GM12878 (cell line): ENCODE results near the gene MAPRE3. TPM values are rescaled to one million over a fixed set of nuclear protein-coding genes. Genes with fewer than 3 reads are reported as not detected.

ENCODE experiments used
- ATF7 ChIP-seq: fragments of 450-650 bp; IDR thresholded peaks from 2 replicates; pipeline ENCODE4 v1.6.1; 2016; ENCODE audit warnings: low read depth, mild to moderate bottlenecking
- BHLHE40 ChIP-seq, 2 experiments: fragments of 450-650 bp in 1 of 2; IDR thresholded peaks; 2 replicates each; pipeline ENCODE4 v1.6.1; 2011 to 2017; ENCODE audit warnings: low read depth in 2 of 2, borderline replicate concordance in 1 of 2, improper control_type of control experiment in 1 of 2, low read length in 1 of 2, mild to moderate bottlenecking in 1 of 2
- CREM ChIP-seq: IDR thresholded peaks from 2 replicates; pipeline ENCODE4 v1.6.1; 2014; ENCODE audit warnings: antibody characterized with exemption, low read depth
- DPF2 ChIP-seq: fragments of 450-650 bp; IDR thresholded peaks from 2 replicates; pipeline ENCODE4 v1.6.1; 2017; ENCODE audit warnings: mild to moderate bottlenecking
- EED ChIP-seq: sonication (generic); IDR thresholded peaks from 2 replicates; pipeline ENCODE4 v1.6.1; 2016; ENCODE audit warnings: antibody characterized with exemption, low read depth
- EP300 ChIP-seq, 2 experiments: fragments of 150-350 bp in 1 of 2; IDR thresholded peaks; 2 replicates each; pipeline ENCODE4 v1.6.1; 2011 to 2012; ENCODE audit warnings: low read depth in 2 of 2, low read length in 2 of 2, borderline replicate concordance in 1 of 2, improper control_type of control experiment in 1 of 2, inconsistent platforms in 1 of 2; ENCODE audit not compliant: control insufficient read depth in 1 of 2
- FOS ChIP-seq: IDR thresholded peaks from 3 replicates; pipeline ENCODE4 v1.6.1; 2011; ENCODE audit warnings: borderline replicate concordance; ENCODE audit not compliant: insufficient read length; ENCODE audit errors: extremely low read depth
- GATAD2B ChIP-seq: fragments of 450-650 bp; conservative IDR thresholded peaks from 2 replicates; pipeline ENCODE4 v1.6.1; 2017; ENCODE audit warnings: low read depth, mild to moderate bottlenecking, moderate library complexity
- KLF5 ChIP-seq: fragments of 450-650 bp; IDR thresholded peaks from 2 replicates; pipeline ENCODE4 v1.6.1; 2014; ENCODE audit warnings: mild to moderate bottlenecking; ENCODE audit not compliant: partially characterized antibody
- MEF2B ChIP-seq: fragments of 450-650 bp; IDR thresholded peaks from 2 replicates; pipeline ENCODE4 v1.6.1; 2018; ENCODE audit warnings: mild to moderate bottlenecking, moderate library complexity; ENCODE audit not compliant: partially characterized antibody, poor library complexity, severe bottlenecking
- MTA2 ChIP-seq: fragments of 450-650 bp; IDR thresholded peaks from 2 replicates; pipeline ENCODE4 v1.6.1; 2016; ENCODE audit warnings: low read depth, mild to moderate bottlenecking, moderate library complexity
- RAD21 ChIP-seq: IDR thresholded peaks from 2 replicates; pipeline ENCODE4 v1.6.1; 2011; ENCODE audit warnings: mild to moderate bottlenecking, low read depth, low read length, moderate library complexity; ENCODE audit not compliant: insufficient read depth
- RUNX3 ChIP-seq: IDR thresholded peaks from 2 replicates; pipeline ENCODE4 v1.6.1; 2012; ENCODE audit warnings: low read length, inconsistent platforms
- SMC3 ChIP-seq: IDR thresholded peaks from 2 replicates; pipeline ENCODE4 v1.6.1; 2011; ENCODE audit warnings: low read length, improper control_type of control experiment, borderline replicate concordance
- SPI1 ChIP-seq: IDR thresholded peaks from 2 replicates; pipeline ENCODE4 v1.6.1; 2011; ENCODE audit warnings: low read depth, mild to moderate bottlenecking, low read length, moderate library complexity, borderline replicate concordance; ENCODE audit not compliant: insufficient read depth
- ZBED1 ChIP-seq: IDR thresholded peaks from 2 replicates; pipeline ENCODE4 v1.6.1; 2016; ENCODE audit warnings: borderline replicate concordance
- ZNF384 ChIP-seq: IDR thresholded peaks from 2 replicates; pipeline ENCODE4 v1.6.1; 2012; ENCODE audit warnings: low read depth, mild to moderate bottlenecking, low read length, improper control_type of control experiment, borderline replicate concordance
- polyA plus RNA-seq, 11 experiments: library from polyadenylated mRNA; depleted of rRNA in 4 of 11; unstranded in 6 of 11; stranded (reverse) in 5 of 11; fragments of >200 nt; fragmentation: Nextera tagmentation in 4 of 11; fragmentation: Illumina TruSeq in 1 of 11; extraction: Ambion mirVana in 4 of 11; extraction: Trizol in 1 of 11; gene quantifications; 1 replicate in 1 of 11; 2 replicates in 10 of 11; pipeline versions ENCODE4 v1.2.1 to v1.2.3, GENCODE V29; 2011 to 2016; ENCODE audit warnings: inconsistent platforms in 2 of 11, missing spikeins in 2 of 11, low read depth in 1 of 11
- total RNA-seq, 4 experiments: library from RNA; depleted of rRNA in 3 of 4; stranded (reverse); fragments of >200 nt in 3 of 4; fragmentation: Illumina TruSeq in 1 of 4; extraction: Trizol in 1 of 4; gene quantifications; 2 replicates each; pipeline versions ENCODE4 v1.2.1 to v1.2.3, GENCODE V29; 2013 to 2021
- TF ChIP-seq, protein P1 (sequence below): fragments of 450-650 bp; IDR thresholded peaks from 2 replicates; pipeline ENCODE4 v1.6.1; 2016; ENCODE audit warnings: mild to moderate bottlenecking, moderate library complexity, borderline replicate concordance
- TF ChIP-seq, protein P2 (sequence below): IDR thresholded peaks from 2 replicates; pipeline ENCODE4 v1.6.1; 2012; ENCODE audit warnings: improper control_type of control experiment, low read depth, low read length; ENCODE audit not compliant: insufficient replicate concordance

MAPRE3 gene
- total and polyA plus RNA-seq, 10 of the 15 experiments (the other 5 are each of a cell fraction or from before 2014, with no cell fraction given), result 0.03 to 1.3 (median 0.73) TPM; not detected in 1

DNA sequence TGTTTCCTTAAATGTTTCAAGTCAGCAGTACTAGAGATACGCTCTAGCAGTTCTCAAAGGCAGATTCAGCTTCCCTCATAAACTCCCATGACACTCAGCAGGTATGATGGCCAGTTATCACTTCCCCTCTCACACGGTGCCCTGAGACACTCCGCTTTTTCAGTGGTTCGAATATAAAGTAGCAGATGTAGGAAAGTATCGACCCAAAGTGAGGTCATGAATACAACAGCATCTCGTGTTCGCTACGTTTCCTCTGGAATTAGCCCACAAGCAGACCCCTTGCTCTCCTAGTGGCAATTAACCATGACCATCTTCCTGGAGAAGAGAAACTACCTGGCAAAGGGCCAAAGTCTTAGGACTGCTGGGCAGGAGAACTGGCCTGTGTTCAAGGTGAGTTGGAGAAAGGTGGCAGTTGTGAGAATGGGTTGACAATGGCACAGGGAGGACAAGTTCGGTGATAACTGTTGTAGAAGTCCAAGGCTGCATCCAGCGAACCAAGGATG, 71.8 kb downstream of the MAPRE3 start (continued):
- no peak for TF ChIP-seq FOS
- no peak for TF ChIP-seq RUNX3
- peak; percentile 25; the same call in 1 of the 2 replicates for TF ChIP-seq DPF2
- no peak for TF ChIP-seq KLF5
- TF ChIP-seq, protein P1, sequence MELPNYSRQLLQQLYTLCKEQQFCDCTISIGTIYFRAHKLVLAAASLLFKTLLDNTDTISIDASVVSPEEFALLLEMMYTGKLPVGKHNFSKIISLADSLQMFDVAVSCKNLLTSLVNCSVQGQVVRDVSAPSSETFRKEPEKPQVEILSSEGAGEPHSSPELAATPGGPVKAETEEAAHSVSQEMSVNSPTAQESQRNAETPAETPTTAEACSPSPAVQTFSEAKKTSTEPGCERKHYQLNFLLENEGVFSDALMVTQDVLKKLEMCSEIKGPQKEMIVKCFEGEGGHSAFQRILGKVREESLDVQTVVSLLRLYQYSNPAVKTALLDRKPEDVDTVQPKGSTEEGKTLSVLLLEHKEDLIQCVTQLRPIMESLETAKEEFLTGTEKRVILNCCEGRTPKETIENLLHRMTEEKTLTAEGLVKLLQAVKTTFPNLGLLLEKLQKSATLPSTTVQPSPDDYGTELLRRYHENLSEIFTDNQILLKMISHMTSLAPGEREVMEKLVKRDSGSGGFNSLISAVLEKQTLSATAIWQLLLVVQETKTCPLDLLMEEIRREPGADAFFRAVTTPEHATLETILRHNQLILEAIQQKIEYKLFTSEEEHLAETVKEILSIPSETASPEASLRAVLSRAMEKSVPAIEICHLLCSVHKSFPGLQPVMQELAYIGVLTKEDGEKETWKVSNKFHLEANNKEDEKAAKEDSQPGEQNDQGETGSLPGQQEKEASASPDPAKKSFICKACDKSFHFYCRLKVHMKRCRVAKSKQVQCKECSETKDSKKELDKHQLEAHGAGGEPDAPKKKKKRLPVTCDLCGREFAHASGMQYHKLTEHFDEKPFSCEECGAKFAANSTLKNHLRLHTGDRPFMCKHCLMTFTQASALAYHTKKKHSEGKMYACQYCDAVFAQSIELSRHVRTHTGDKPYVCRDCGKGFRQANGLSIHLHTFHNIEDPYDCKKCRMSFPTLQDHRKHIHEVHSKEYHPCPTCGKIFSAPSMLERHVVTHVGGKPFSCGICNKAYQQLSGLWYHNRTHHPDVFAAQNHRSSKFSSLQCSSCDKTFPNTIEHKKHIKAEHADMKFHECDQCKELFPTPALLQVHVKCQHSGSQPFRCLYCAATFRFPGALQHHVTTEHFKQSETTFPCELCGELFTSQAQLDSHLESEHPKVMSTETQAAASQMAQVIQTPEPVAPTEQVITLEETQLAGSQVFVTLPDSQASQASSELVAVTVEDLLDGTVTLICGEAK, result no peak
- no peak for TF ChIP-seq EED
- 0 out of 4 replicates have a peak, but pooled peaks of 1 of the 2 experiments have one; percentile 21 for TF ChIP-seq EP300 (IDR thresholded peaks at IDR 0.05; ENCODE audit: borderline replicate concordance in 1 of 2, control insufficient read depth in 1 of 2, low read depth in 2 of 2, low read length in 2 of 2)
- peak; percentile 84 for TF ChIP-seq ATF7
- peak; percentile 93 for TF ChIP-seq SPI1
- TF ChIP-seq MEF2B, result peak; percentile 61
- TF ChIP-seq, protein P2, sequence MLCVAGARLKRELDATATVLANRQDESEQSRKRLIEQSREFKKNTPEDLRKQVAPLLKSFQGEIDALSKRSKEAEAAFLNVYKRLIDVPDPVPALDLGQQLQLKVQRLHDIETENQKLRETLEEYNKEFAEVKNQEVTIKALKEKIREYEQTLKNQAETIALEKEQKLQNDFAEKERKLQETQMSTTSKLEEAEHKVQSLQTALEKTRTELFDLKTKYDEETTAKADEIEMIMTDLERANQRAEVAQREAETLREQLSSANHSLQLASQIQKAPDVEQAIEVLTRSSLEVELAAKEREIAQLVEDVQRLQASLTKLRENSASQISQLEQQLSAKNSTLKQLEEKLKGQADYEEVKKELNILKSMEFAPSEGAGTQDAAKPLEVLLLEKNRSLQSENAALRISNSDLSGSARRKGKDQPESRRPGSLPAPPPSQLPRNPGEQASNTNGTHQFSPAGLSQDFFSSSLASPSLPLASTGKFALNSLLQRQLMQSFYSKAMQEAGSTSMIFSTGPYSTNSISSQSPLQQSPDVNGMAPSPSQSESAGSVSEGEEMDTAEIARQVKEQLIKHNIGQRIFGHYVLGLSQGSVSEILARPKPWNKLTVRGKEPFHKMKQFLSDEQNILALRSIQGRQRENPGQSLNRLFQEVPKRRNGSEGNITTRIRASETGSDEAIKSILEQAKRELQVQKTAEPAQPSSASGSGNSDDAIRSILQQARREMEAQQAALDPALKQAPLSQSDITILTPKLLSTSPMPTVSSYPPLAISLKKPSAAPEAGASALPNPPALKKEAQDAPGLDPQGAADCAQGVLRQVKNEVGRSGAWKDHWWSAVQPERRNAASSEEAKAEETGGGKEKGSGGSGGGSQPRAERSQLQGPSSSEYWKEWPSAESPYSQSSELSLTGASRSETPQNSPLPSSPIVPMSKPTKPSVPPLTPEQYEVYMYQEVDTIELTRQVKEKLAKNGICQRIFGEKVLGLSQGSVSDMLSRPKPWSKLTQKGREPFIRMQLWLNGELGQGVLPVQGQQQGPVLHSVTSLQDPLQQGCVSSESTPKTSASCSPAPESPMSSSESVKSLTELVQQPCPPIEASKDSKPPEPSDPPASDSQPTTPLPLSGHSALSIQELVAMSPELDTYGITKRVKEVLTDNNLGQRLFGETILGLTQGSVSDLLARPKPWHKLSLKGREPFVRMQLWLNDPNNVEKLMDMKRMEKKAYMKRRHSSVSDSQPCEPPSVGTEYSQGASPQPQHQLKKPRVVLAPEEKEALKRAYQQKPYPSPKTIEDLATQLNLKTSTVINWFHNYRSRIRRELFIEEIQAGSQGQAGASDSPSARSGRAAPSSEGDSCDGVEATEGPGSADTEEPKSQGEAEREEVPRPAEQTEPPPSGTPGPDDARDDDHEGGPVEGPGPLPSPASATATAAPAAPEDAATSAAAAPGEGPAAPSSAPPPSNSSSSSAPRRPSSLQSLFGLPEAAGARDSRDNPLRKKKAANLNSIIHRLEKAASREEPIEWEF, result no peak
- peak; percentile 8 to 29; a peak in 2 of 4 replicates for TF ChIP-seq BHLHE40 (IDR thresholded peaks at IDR 0.05; ENCODE audit: borderline replicate concordance in 1 of 2, low read depth in 2 of 2, low read length in 1 of 2)
- TF ChIP-seq MTA2, result peak; percentile 48; the same call in 1 of the 2 replicates
- TF ChIP-seq ZBED1, result peak; percentile 50; the same call in 1 of the 2 replicates
- 0 out of 2 replicates have a peak, but pooled peaks have one; percentile 27 for TF ChIP-seq GATAD2B
- TF ChIP-seq CREM, result peak; percentile 41; the same call in 1 of the 2 replicates
- no peak for TF ChIP-seq SMC3
- TF ChIP-seq ZNF384, result no peak
- TF ChIP-seq RAD21, result 0 out of 2 replicates have a peak, but pooled peaks have one; percentile 1
